Dermis microvascular lymphatic vessel endothelial cell (primary cell): Measurements from ENCODE around the gene SKOR2. TPM values are rescaled to one million over a fixed set of nuclear protein-coding genes. Genes with fewer than 3 reads are reported as not detected.
"Not testable (repeated sequence)": the region's sequence is repeated elsewhere in the genome, so short reads cannot be mapped to it uniquely, and the experiment has no call there.

Source experiments
- DNase-seq, 2 donors: peaks; one replicate each; pipeline versions ENCODE4 v3.0.0 to v3.0.0-alpha.2; 2010; ENCODE audit warnings: low read depth in 2 of 2
- total RNA-seq: library from RNA; depleted of rRNA; stranded (reverse); fragments of >200 nt; gene quantifications from 2 replicates; pipeline ENCODE4 v1.2.1, GENCODE V29; 2014

Gene SKOR2
- total RNA-seq, 1 donor from 2014 or later = not detected

- DNase-seq = peak; percentile 22 to 56
Measured at GRCh38 chr18:47254341-47254939, 3.0 kb upstream of the SKOR2 start.

- no peak for DNase-seq
Measured at GRCh38 chr18:47253101-47253654, 1.7 kb upstream of the SKOR2 start.

- DNase-seq = no peak
Measured at GRCh38 chr18:47250391-47251046, 941 bp downstream of the SKOR2 start.

GRCh38 chr18:47249314-47249981 is 2.0 kb downstream of the SKOR2 start:
- DNase-seq = no peak

GRCh38 chr18:47248604-47249313 is 2.7 kb downstream of the SKOR2 start:
- DNase-seq = no peak

- no peak for DNase-seq
Measured at GRCh38 chr18:47248115-47248603, 3.3 kb downstream of the SKOR2 start.

- no peak for DNase-seq
Measured at GRCh38 chr18:47247416-47248114, 3.9 kb downstream of the SKOR2 start.

GRCh38 chr18:47247036-47247415 is 4.4 kb downstream of the SKOR2 start:
- no peak for DNase-seq

- no peak for DNase-seq
Measured at GRCh38 chr18:47246027-47246971, 5.2 kb downstream of the SKOR2 start.

- no peak for DNase-seq
Measured at GRCh38 chr18:47244086-47244485, 7.4 kb downstream of the SKOR2 start.

GRCh38 chr18:47235096-47235495 is 16.4 kb downstream of the SKOR2 start:
- DNase-seq = no peak

GRCh38 chr18:47226660-47227059 is 24.8 kb downstream of the SKOR2 start:
- no peak for DNase-seq

GRCh38 chr18:47215554-47216138 is 35.8 kb downstream of the SKOR2 start:
- peak; percentile 33 to 66 for DNase-seq

- DNase-seq = no peak
Measured at GRCh38 chr18:47209171-47209570, 42.3 kb downstream of the SKOR2 start.

- DNase-seq = no peak
Measured at GRCh38 chr18:47206945-47207637, 44.4 kb downstream of the SKOR2 start.

- DNase-seq = peak; percentile 32 to 50
Measured at GRCh38 chr18:47204908-47205522, 46.4 kb downstream of the SKOR2 start.

- DNase-seq = no peak
Measured at GRCh38 chr18:47203626-47204464, 47.6 kb downstream of the SKOR2 start.

- DNase-seq = not testable (repeated sequence)
Measured at GRCh38 chr18:47195961-47196360, 55.5 kb downstream of the SKOR2 start.
